Gastroesophageal sphincter (tissue), 3 donors: ENCODE data around the gene YPEL3.

Experiments used
- EP300 ChIP-seq: sonication (generic); formaldehyde crosslinking; IDR thresholded peaks from one replicate; pipeline ENCODE4 v1.6.1; 2017; ENCODE audit warnings: antibody characterized with exemption, mild to moderate bottlenecking
- POLR2A ChIP-seq, 2 donors: fragments of 450-650 bp; IDR thresholded peaks; one replicate each; pipeline ENCODE4 v1.6.1; 2017; ENCODE audit warnings: antibody characterized with exemption in 2 of 2, mild to moderate bottlenecking in 2 of 2, moderate library complexity in 1 of 2
- POLR2AphosphoS5 ChIP-seq: sonication (generic); formaldehyde crosslinking; IDR thresholded peaks from one replicate; pipeline ENCODE4 v1.6.1; 2017; ENCODE audit warnings: antibody characterized with exemption
- TF ChIP-seq, protein P1 (sequence below), 4 experiments: fragments of 200-600 bp in 2 of 4; fragments of 450-650 bp in 2 of 4; sonication (generic) in 1 of 4; IDR thresholded peaks; one replicate each; pipeline ENCODE4 v1.5.1; 2017 to 2019; ENCODE audit warnings: antibody characterized with exemption in 4 of 4, mild to moderate bottlenecking in 2 of 4, moderate library complexity in 2 of 4

DNA sequence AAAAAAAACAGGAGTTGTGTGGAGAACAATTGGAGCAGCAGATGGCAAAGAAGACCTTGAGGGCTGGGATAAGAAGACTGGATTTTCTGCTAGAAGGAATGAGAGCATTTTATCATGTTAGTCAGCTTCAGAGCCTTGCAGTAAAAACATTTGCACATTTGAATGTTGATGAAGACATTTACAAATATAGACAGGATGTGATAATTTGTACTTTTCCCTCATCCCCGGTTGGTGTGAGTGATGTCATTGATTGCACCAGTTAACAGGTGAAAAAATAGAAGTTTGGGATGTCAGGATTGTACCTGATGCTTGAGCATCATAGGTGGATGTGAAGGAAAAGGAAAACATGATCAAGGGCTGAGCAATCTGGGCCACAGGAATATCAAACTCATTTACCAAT, 49.6 kb upstream of the YPEL3 start:
- TF ChIP-seq POLR2AphosphoS5 (no peak), POLR2A (IDR thresholded peaks at IDR 0.05) (no peak), EP300 (no peak)
- TF ChIP-seq, protein P1, sequence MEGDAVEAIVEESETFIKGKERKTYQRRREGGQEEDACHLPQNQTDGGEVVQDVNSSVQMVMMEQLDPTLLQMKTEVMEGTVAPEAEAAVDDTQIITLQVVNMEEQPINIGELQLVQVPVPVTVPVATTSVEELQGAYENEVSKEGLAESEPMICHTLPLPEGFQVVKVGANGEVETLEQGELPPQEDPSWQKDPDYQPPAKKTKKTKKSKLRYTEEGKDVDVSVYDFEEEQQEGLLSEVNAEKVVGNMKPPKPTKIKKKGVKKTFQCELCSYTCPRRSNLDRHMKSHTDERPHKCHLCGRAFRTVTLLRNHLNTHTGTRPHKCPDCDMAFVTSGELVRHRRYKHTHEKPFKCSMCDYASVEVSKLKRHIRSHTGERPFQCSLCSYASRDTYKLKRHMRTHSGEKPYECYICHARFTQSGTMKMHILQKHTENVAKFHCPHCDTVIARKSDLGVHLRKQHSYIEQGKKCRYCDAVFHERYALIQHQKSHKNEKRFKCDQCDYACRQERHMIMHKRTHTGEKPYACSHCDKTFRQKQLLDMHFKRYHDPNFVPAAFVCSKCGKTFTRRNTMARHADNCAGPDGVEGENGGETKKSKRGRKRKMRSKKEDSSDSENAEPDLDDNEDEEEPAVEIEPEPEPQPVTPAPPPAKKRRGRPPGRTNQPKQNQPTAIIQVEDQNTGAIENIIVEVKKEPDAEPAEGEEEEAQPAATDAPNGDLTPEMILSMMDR (IDR thresholded peaks at IDR 0.05), result no peak
